ENCODE results near the gene CFAP107.
"Not testable (repeated sequence)": the region's sequence is repeated elsewhere in the genome, so short reads cannot be mapped to it uniquely, and the experiment has no call there.

The CFAP107 gene

GRCh38 chr1:12745992-12746323 is at the start of gene CFAP107:
Gene CFAP107, plus strand, starts transcription at chr1:12746200. Its CDS starts 231 bp downstream, at chr1:12746431.
- DNase-seq = no peak

- DNase-seq = no peak
Observed at GRCh38 chr1:12696658-12697057, 49.3 kb upstream of the CFAP107 start.

GRCh38 chr1:12697397-12697796 is 48.6 kb upstream of the CFAP107 start:
- DNase-seq = no peak

- no peak for DNase-seq
Observed at GRCh38 chr1:12703821-12704451, 42.1 kb upstream of the CFAP107 start.

GRCh38 chr1:12706061-12706460 is 39.9 kb upstream of the CFAP107 start:
- no peak for DNase-seq

GRCh38 chr1:12708396-12709090 is 37.5 kb upstream of the CFAP107 start:
- no peak for DNase-seq

- DNase-seq = no peak
Observed at GRCh38 chr1:12709091-12709491, 36.9 kb upstream of the CFAP107 start.

GRCh38 chr1:12709696-12710095 is 36.3 kb upstream of the CFAP107 start:
- no peak for DNase-seq

- DNase-seq = no peak
Observed at GRCh38 chr1:12711536-12711935, 34.5 kb upstream of the CFAP107 start.

- DNase-seq = no peak
Observed at GRCh38 chr1:12712076-12712475, 33.9 kb upstream of the CFAP107 start.

- DNase-seq = no peak
Observed at GRCh38 chr1:12712929-12713328, 33.1 kb upstream of the CFAP107 start.

GRCh38 chr1:12713651-12714050 is 32.3 kb upstream of the CFAP107 start:
- not testable (repeated sequence) for DNase-seq

GRCh38 chr1:12714710-12715475 is 31.1 kb upstream of the CFAP107 start:
- no peak for DNase-seq

- DNase-seq = no peak
Observed at GRCh38 chr1:12715896-12716437, 30.0 kb upstream of the CFAP107 start, which contains the start of gene AADACL3. Gene AADACL3, plus strand, starts transcription at chr1:12716110. Its CDS starts 67 bp downstream, at chr1:12716177.

GRCh38 chr1:12717301-12717838 is 28.6 kb upstream of the CFAP107 start:
- no peak for DNase-seq

- DNase-seq = no peak
Observed at GRCh38 chr1:12722626-12723025, 23.4 kb upstream of the CFAP107 start.

GRCh38 chr1:12728391-12728790 is 17.6 kb upstream of the CFAP107 start:
- DNase-seq = no peak

- DNase-seq = no peak
Observed at GRCh38 chr1:12730156-12730555, 15.8 kb upstream of the CFAP107 start.

GRCh38 chr1:12731084-12731483 is 14.9 kb upstream of the CFAP107 start:
- DNase-seq = not testable (repeated sequence)

GRCh38 chr1:12734651-12735050 is 11.3 kb upstream of the CFAP107 start:
- no peak for DNase-seq

GRCh38 chr1:12738934-12739333 is 7.1 kb upstream of the CFAP107 start:
- no peak for DNase-seq

- no peak for DNase-seq
Observed at GRCh38 chr1:12739613-12740012, 6.4 kb upstream of the CFAP107 start.

- no peak for DNase-seq
Observed at GRCh38 chr1:12741946-12742345, 4.1 kb upstream of the CFAP107 start.

Measured in stimulated activated CD4-positive, alpha-beta T cell treated with anti-CD3 and anti-CD28 coated beads, Interleukin-12 subunit alpha, Interleukin-12 subunit beta, amount 100 ng/mL, for 4 hours (primary cell).